Heart right ventricle (tissue), 16 donors: ENCODE measurements around the gene CDH13. TPM values are rescaled to one million over a fixed set of nuclear protein-coding genes. Genes with fewer than 3 reads are reported as not detected.

Experiments
- ATAC-seq, 8 donors: fragments of 200-7000 bp; cut with Tn5 transposase; one replicate each; pipeline ENCODE4 v1.9.1; 2020; ENCODE audit warnings: mild to moderate bottlenecking in 8 of 8, moderate library complexity in 8 of 8, moderate number of reproducible peaks in 1 of 8
- DNase-seq, 2 donors: peaks; one replicate each; pipeline ENCODE4 v3.0.0-alpha.2; 2020
- H3K27ac ChIP-seq, 10 donors: fragments of 200-600 bp; sonication (generic) in 2 of 10; one replicate each; pipeline versions ENCODE4 v1.5.0 to v1.8.0; 2020 to 2022; ENCODE audit warnings: mild to moderate bottlenecking in 3 of 10
- H3K27me3 ChIP-seq, 7 donors: fragments of 200-600 bp; one replicate each; pipeline ENCODE4 v1.8.0; 2021 to 2022; ENCODE audit warnings: mild to moderate bottlenecking in 2 of 7
- H3K36me3 ChIP-seq, 9 donors: fragments of 200-600 bp; sonication (generic) in 1 of 9; one replicate each; pipeline versions ENCODE4 v1.5.0 to v1.8.0; 2020 to 2022; ENCODE audit warnings: mild to moderate bottlenecking in 2 of 9
- H3K4me1 ChIP-seq, 9 donors: fragments of 200-600 bp; sonication (generic) in 1 of 9; one replicate each; pipeline versions ENCODE4 v1.5.0 to v1.8.0; 2020 to 2022; ENCODE audit warnings: mild to moderate bottlenecking in 4 of 9
- H3K4me3 ChIP-seq, 10 donors: fragments of 200-600 bp; sonication (generic) in 2 of 10; one replicate each; pipeline versions ENCODE4 v1.5.0 to v1.8.0; 2020 to 2022; ENCODE audit warnings: mild to moderate bottlenecking in 7 of 10, moderate library complexity in 2 of 10
- H3K9me3 ChIP-seq, 11 donors: fragments of 200-600 bp in 10 of 11; sonication (generic) in 2 of 11; one replicate each; pipeline versions ENCODE4 v1.5.0 to v1.8.0; 2013 to 2022; ENCODE audit warnings: mild to moderate bottlenecking in 2 of 11, control low read depth in 1 of 11, moderate library complexity in 1 of 11
- WGBS, 2 donors: extraction: QIAGEN DNeasy Blood & Tissue Kit; methylation state at CpG; one replicate each; pipeline ENCODE4 v1.1.7; 2013; ENCODE audit warnings: inconsistent platforms in 1 of 2; 5-methylcytosine and 5-hydroxymethylcytosine counted together
- intact Hi-C, 10 donors: fragments of 100-400 bp; cut with DNase I; formaldehyde crosslinking; loops; one replicate each; pipeline versions ENCODE4 v1.11.1 to v1.14.2; 2022
- polyA plus RNA-seq, 2 donors: library from polyadenylated mRNA; stranded (reverse); fragments of 200-250 nt; gene quantifications; one replicate each; pipeline ENCODE4 v1.2.3, GENCODE V29; 2013
- total RNA-seq, 10 donors: library from RNA; stranded (reverse); fragmentation: NEBNext Ultra II Directional in 3 of 10; extraction: Animal tissue kit (Norgen Biotek cat#: 25700) in 3 of 10; gene quantifications; one replicate each; pipeline versions ENCODE4 v1.2.1 to v1.2.4, GENCODE V29; 2021 to 2023
- TF ChIP-seq, protein P1 (sequence below), 9 donors: fragments of 200-600 bp; sonication (generic) in 2 of 9; IDR thresholded peaks; one replicate each; pipeline versions ENCODE4 v1.5.0 to v1.8.0; 2021 to 2022; ENCODE audit warnings: antibody characterized with exemption in 9 of 9, mild to moderate bottlenecking in 5 of 9, moderate library complexity in 1 of 9
- donor health status: Arrhythmogenic right ventricular cardiomyopathy.
- donor health status: ischemic (EF 13 %, LVEDD 7.1; RV severe dilation, severe dysfunction).
- donor health status: healthy with polysubstance abuse.
- donor health status: DM: no; HTN: yes; CAD: no.
- donor health status: DM: no; HTN: no; CAD: no.
- donor health status: ischemic (EF 25% LVEDD 6.9; RV normal size, moderate dysfunction).
- donor health status: ischemic (EF 25% LVEDD 5.7; RV mildly dilated, moderate dysfunction).
- donor health status: healthy.
- donor health status: DM: yes; HTN: yes; CAD: no.
- donor health status: Ischemic cardiomyopathy.
- donor health status: ischemic (EF 35%, LVEDD 5.7; RV mildly dilated, moderate dysfunction).
- donor health status: nonischemic (EF 11% LVEDD 7.7; RV severe dilation, severe dysfunction).
- donor health status: DM: yes; HTN: yes; CAD: no.
- donor health status: PGD.
- donor health status: ischemic (EF 29% LVEDD 5.4; RV normal size, mild dysfunction).
- donor health status: nonischemic (EF 23%, LVEDD 6.1; RV moderate dilation, normal function).

The CDH13 gene
- total and polyA plus RNA-seq, 12 donors: 15.5 to 221 (median 168) TPM

DNA sequence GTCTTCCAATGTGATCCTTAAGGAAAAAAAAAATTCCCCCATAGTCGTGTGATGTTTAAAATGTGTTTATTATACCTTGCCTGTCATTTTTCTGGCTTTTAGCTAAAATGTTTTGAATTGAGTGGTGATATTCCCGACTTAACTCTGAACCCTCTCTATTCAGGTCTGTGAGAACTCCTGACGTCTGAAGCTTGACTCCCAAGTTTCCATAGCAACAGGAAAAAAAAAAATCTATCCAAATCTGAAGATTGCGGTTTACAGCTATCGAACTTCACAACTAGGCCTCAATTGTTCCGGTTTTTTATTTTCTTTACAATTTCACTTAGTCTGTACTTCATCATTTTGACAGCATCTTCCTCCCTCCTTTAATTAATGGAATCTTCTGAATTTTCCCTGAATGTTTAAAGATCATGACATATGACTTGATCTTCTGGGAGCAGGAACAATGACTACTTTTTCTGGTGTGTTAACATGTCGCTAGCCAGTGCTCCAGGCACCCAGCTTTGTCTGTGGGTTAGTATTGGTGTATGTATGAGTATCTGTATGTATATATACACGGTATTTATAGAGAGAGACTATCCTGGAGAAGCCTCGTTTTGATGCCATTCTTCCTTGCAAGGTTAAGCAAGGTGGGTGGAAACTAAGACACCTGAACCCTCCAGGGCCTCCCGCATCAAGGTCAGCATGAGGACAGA is 1168.2 kb downstream of the CDH13 start:
- Histone ChIP-seq H3K36me3 (peaks cover 0 to 27% (median 0%) of the 10 kb centered on the region in 9 donors), H3K27me3 (no peaks in the 10 kb centered on the region), H3K27ac (no peak overlapping the region), H3K9me3 (peaks cover 0 to 5% (median 0%) of the 10 kb centered on the region in 11 donors), H3K4me3 (no peak overlapping the region), H3K4me1 (no peaks in the 10 kb centered on the region)
- intact Hi-C loops: no loop called here
- TF ChIP-seq, protein P1, sequence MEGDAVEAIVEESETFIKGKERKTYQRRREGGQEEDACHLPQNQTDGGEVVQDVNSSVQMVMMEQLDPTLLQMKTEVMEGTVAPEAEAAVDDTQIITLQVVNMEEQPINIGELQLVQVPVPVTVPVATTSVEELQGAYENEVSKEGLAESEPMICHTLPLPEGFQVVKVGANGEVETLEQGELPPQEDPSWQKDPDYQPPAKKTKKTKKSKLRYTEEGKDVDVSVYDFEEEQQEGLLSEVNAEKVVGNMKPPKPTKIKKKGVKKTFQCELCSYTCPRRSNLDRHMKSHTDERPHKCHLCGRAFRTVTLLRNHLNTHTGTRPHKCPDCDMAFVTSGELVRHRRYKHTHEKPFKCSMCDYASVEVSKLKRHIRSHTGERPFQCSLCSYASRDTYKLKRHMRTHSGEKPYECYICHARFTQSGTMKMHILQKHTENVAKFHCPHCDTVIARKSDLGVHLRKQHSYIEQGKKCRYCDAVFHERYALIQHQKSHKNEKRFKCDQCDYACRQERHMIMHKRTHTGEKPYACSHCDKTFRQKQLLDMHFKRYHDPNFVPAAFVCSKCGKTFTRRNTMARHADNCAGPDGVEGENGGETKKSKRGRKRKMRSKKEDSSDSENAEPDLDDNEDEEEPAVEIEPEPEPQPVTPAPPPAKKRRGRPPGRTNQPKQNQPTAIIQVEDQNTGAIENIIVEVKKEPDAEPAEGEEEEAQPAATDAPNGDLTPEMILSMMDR (IDR thresholded peaks at IDR 0.05): no peak
- no peak for ATAC-seq
- WGBS, 2 donors: 72 to 75% methylated on average over 10 of the region's 10 CpGs
- DNase-seq: no peak

DNA sequence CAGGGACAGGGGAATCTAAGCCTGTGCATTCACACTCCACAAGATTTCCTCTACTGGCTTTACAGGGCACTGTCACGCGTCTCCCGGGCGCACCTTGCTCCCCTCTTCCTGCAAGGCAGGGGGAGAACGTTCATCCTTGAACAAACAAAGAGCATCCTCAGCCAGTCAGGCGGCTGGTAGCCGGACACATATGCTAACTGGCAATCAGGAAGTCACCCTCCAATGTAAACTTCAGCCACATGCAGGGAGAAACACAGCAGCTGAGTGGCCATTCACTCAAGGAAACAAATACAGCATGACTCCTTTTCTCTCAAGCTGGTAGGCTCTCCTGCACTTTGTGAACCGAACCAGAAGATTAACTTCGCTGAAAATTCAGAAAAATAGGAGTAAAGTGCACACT is 1170.2 kb downstream of the CDH13 start:
- DNase-seq: no peak
- WGBS, 2 donors: 81 to 89% methylated on average over 9 of the region's 9 CpGs
- H3K9me3 ChIP-seq: peaks cover 0 to 5% (median 0%) of the 10 kb centered on the region in 11 donors

DNA sequence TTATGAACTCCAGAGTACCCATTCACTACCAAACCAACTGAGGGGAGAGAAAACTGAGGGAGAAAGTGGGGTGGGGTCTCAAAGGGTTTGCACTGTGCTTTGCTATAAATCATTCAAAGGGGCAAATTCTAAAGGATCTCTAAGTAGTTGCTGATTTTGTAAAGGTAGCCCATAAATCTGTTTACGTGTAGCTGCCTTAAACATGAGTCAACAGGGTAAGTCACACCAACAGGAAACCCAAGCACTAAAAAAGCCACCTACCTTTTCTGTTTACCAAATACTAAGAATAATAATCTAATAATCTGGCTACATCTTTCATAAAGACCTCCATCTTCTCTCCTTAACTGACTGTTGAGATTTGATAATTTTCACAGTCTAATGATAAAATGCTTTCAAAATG is 1172.6 kb downstream of the CDH13 start:
- H3K27me3 ChIP-seq: no peaks in the 10 kb centered on the region
- H3K4me1 ChIP-seq: peaks cover 0 to 23% (median 12%) of the 10 kb centered on the region in 9 donors
- WGBS, 2 donors: 91 to 97% methylated on average over 1 of the region's 1 CpG
- no peak for DNase-seq
- TF ChIP-seq, protein P1 (IDR thresholded peaks at IDR 0.05): no peak
- peaks cover 0 to 21% (median 0%) of the 10 kb centered on the region in 9 donors for H3K36me3 ChIP-seq
- H3K4me3 ChIP-seq: no peak overlapping the region
- H3K9me3 ChIP-seq: no peaks in the 10 kb centered on the region
- intact Hi-C loops: no loop called here
- ATAC-seq: no peak
- no peak overlapping the region for H3K27ac ChIP-seq

More for the DNA sequence above, 1170.2 kb downstream of the CDH13 start:
- no peak overlapping the region for H3K4me3 ChIP-seq
- no peak overlapping the region for H3K27ac ChIP-seq
- H3K27me3 ChIP-seq: no peaks in the 10 kb centered on the region
- peaks cover 0 to 24% (median 0%) of the 10 kb centered on the region in 9 donors for H3K36me3 ChIP-seq
- TF ChIP-seq, protein P1 (IDR thresholded peaks at IDR 0.05): no peak
- ATAC-seq: no peak
- intact Hi-C loops: no loop called here
- H3K4me1 ChIP-seq: peaks cover 0 to 4% (median 1%) of the 10 kb centered on the region in 9 donors

DNA sequence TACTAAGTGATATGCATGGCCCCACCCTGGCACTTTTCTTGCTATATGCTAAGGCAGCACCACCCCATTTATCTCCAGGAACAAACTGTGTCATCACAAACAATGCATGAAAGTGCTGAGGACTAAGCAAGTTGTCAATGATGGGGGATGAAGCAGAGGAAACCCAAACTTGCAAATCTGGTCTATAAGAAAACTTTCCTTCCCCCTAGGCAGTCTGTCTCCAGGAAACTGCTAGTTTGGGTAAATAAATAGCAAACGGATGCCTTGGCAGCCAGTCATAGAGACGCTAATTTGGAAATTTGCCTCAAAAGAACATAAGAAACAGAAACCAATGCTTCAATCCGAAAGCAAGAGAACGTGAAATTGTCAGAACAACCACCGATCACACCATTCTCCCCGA is 1175.4 kb downstream of the CDH13 start:
- intact Hi-C loops: no loop called here
- H3K27me3 ChIP-seq: no peaks in the 10 kb centered on the region
- TF ChIP-seq, protein P1 (IDR thresholded peaks at IDR 0.05): no peak
- no peaks in the 10 kb centered on the region for H3K9me3 ChIP-seq
- H3K36me3 ChIP-seq: peaks cover 0 to 3% (median 0%) of the 10 kb centered on the region in 9 donors
- peak overlapping the region in 7 of 10 donors; percentile 7 to 70 (median 52) for H3K27ac ChIP-seq
- peak overlapping the region in 9 of 10 donors; percentile 12 to 51 (median 36) for H3K4me3 ChIP-seq
- 16 to 26% methylated on average over 6 of the region's 6 CpGs for WGBS, 2 donors
- peak in 7 of 8 donors; percentile 50 to 73 (median 61) for ATAC-seq
- DNase-seq: peak in 1 of 2 donors; percentile 34
- peaks cover 0 to 37% (median 13%) of the 10 kb centered on the region in 9 donors for H3K4me1 ChIP-seq
